Activated CD8-positive, alpha-beta memory T cell treated with anti-CD3 and anti-CD28 coated beads, Interleukin-2, amount 50 U/mL, for 48 hours (primary cell): ENCODE measurements around the gene DIAPH1.

Experiments
- DNase-seq: peaks from one replicate; pipeline ENCODE4 v3.0.0-alpha.2; 2020

The DIAPH1 gene

DNA sequence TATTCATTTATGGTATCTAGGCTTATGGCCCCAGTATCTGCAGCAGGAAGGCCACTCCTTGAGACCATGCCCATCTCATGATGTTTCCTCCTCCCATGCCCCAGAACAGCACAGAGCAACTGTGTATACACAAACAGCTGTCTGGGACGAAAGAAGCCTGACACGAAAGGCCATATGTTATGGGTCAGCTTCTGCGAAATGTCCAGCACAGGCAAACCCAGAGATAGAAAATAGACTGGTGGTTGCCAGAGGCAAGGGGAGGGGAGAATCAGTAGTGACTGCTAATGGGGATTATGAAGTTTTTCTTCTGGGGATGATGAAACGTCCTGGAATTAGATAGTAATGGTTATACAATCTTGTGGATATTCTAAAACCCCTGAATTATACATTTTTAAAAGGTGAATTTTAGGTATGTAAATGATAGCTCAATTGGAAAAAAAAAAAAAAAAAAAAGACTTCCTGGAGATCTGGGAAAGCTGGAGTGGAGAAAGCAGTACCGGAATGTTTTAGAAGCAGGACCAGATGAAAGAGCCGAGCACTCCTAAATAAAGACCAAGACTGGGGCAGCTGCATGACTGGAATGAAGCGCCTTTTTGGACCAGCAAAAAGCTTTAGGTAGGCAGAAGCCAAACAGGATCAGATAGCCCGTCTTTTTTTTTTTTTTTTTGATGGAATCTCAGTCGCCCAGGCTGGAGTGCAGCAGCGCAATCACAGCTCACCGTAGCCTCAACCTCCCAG is 100.8 kb downstream of the DIAPH1 start:
- DNase-seq = no peak

DNA sequence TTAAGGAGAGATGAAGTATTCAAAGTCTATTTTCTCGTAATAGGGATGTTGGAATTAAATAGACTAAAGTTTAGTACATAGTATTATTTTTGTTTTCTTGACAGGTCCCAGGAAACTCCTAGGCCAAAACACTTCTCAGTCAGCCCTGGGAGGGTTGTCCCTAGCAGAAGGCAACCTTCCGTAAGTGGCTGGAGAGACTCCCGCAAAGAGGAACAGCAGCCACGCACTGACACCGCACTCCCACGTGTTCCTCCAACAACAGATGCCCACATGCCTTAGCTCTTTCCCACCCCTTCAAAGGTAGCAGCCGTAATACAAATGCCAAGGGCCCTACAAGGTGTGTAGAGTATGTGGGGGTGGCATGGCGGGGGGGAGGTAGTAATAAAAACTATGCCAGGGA is 101.5 kb downstream of the DIAPH1 start:
- DNase-seq = peak; percentile 13

DNA sequence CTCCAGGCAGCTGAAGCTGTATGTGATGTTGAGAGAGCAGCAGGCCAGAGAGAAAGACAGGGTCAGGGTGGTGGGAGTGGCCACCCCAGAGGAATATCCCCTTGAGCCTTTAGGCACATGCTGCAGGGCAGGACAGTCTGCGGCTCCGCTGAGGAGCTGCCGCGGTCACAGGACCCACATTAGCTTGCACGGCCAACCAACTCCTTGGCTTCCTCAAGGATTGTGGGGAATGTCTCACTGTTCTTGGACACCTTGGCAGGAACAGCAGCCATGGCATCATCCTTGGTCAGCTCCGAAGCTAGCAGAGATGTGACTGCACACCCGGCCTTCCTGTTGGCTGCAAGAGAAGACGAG is 102.2 kb downstream of the DIAPH1 start:
- DNase-seq = peak; percentile 23

DNA sequence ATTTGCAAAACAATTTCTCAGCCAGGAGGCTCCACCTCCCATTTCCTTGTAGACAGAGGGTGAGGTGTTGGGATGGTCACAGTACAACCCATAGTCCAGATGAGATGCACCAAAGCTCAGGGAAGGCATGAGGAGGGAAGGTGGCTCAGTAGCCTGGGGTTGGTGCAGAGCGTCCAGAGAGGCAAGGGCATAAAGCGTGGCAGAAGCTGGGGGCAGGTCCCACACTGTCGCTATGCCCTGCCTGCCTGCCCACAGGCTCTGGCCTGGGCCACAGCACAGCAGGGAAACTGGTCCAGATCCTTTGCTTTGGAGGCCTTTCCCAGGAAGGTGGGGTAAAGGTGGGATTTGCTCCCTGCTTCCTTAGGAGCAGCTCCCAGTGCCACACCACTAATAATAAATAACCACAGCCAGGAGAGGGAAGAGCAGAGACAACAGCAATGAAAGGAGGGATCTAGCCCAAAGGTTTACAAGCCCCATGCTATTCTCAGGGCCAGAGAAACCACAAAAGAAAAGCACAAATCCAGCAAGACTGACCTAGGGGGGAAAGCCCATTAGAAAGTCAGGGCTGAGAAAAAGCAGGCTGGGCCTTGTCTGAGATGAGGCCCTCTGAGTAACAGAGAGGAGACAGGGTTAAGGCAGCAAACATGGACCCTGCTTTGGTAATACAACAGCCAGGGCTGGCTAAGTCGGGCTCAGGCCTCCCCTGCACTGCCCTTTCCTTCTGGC is 102.7 kb downstream of the DIAPH1 start:
- DNase-seq = no peak

- no peak for DNase-seq
Measured at GRCh38 chr5:141515141-141515540, 103.7 kb downstream of the DIAPH1 start.

- no peak for DNase-seq
Measured at GRCh38 chr5:141514330-141515133, 104.3 kb downstream of the DIAPH1 start.

- DNase-seq = peak; percentile 82
Measured at GRCh38 chr5:141513627-141514329, 105.0 kb downstream of the DIAPH1 start.

DNA sequence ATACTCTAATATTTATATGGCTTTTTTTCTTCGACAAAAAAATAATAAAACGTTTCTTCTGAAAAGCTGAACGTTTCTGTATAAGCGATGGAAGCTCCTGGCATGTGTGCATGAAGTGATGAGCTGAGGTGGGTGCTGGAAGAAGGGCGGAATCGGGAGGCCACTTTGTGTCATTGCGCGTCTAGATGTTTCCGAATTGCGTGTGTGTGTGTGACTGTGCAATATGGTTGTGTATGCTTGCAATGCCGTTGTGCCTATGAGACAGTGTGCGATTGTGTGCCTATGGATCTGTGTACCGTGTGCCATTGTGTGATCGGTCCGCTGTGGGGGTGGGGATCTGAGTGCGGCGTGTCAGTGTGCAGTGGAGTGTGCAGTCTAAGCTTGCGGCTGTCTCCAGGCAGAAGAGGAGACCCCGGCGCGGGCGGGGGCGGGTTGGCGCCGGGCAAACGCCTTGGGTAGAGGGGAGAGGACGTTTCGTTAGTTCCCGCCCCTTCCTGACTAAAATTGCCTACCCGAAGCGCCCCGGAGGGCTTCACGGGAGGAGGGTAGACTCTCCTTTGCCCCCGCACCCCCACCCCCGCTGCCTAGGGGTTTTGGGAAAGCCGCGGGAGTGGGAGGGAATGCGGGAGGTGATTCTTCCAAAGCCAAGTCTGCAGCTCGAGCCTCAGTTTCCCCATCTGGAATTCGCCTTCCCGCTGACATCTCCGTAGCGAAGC is 105.7 kb downstream of the DIAPH1 start:
- DNase-seq = peak; percentile 73

GRCh38 chr5:141512390-141512910 is 106.3 kb downstream of the DIAPH1 start:
- DNase-seq = peak; percentile 98

GRCh38 chr5:141511771-141512325 is 107.0 kb downstream of the DIAPH1 start:
- no peak for DNase-seq

DNA sequence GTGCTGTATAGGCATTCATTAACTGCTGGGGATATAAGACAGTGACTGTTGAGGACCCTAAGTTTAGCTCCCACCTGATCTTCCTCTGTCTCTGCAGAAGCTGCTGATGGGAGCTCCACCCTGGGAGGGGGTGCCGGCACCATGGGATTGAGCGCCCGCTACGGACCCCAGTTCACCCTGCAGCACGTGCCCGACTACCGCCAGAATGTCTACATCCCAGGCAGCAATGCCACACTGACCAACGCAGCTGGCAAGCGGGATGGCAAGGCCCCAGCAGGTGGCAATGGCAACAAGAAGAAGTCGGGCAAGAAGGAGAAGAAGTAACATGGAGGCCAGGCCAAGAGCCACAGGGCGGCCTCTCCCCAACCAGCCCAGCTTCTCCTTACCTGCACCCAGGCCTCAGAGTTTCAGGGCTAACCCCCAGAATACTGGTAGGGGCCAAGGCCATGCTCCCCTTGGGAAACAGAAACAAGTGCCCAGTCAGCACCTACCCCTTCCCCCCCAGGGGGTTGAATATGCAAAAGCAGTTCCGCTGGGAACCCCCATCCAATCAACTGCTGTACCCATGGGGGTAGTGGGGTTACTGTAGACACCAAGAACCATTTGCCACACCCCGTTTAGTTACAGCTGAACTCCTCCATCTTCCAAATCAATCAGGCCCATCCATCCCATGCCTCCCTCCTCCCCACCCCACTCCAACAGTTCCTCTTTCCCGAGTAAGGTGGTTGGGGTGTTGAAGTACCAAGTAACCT is 107.8 kb downstream of the DIAPH1 start:
- DNase-seq = no peak

DNA sequence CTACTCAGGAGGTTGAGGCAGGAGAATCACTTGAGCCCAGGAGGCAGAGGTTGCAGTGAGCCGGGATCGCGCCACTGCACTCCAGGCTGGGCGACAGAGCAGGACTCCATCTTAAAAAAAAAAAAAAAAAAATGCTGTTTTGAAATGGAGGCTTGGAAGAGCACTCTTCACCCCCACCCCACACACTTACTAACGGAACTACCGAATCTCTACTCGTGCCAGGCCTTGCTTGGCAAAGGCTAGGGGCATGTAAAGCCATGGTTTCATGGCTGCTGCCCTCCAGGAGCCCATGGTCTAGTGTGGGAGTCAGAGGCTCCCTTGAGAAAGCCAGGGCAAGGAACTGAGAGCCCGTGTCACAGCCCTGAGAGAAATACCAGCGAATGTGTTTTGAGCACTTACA is 108.6 kb downstream of the DIAPH1 start:
- no peak for DNase-seq

DNA sequence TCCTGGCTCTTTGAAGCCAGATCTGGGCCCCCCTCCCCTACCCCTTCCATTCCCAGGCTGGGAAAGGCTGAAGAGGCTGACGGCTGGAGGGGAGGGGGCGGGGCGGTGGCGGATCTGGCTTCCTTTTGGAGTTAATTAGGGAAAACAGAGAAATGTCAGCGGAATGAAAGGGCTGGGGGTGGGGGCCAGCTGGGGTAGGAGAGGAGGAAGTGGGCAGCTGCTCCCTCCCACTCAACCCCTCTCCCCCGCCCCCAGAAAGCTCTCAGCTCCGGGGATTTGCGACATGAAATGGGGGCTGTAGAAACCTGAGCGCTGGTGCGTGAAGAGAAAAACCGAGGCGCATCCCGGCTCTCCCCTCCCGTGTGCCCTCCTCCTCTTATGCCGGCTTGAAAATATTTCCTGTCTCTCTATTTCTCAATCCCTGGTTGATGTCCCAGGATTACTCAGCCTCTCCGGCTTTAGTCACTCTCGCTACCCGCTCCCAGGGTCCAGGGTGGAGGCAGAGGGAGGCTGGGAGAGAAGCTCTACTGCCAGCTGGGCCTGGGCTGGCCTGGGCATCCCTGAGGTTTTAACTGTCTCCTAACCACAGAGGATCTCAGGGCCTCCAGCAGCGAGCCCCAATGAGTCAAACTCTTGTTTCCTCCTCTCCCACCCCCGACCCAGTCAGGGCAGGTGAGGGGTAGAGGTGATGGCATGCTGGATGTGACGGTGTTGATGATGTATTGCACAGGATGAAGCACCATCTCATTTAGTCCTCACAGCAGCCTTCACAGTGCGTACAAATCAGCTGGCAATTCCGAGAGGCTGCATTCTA is 109.8 kb downstream of the DIAPH1 start:
- DNase-seq = no peak

- no peak for DNase-seq
Measured at GRCh38 chr5:141508440-141508797, 110.4 kb downstream of the DIAPH1 start.

GRCh38 chr5:141507387-141508091 is 111.3 kb downstream of the DIAPH1 start:
- no peak for DNase-seq

DNA sequence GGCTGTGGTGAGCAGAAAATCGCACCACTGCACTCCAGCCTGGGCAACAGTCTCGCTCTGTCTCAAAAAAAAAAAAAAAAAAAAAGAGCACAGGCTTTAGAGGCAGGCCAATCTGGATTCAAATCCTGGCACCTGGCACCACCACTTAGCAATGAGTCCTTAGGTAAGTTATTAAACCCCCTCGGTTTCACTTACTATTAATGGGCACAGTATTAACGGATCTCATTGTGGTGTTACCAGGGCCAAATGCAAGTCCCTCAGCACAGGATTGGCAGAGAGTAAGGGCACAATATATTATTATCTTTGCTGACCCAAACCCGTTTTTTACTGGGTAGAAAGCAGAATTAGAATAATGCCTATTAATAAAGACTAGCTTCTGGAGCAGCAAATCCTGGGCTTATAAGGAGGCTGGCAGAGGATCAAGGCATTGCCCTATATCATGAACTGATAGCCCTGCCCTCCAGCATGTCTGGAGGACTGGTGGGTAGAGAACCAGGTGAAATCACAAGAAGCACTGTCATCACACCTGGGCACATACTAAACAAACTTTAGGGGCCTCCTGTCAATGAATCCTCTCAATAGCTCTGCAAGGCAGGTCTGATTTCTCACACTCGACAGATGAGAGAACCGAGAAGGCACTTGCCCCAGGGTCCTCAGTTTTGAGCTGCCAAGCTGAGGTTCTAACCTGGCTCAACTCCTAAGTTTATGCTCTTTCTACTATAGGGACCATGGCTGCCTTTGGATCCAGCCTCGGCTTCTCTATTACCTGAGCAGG is 112.2 kb downstream of the DIAPH1 start:
- no peak for DNase-seq

GRCh38 chr5:141504216-141504615 is 114.6 kb downstream of the DIAPH1 start:
- DNase-seq = no peak

DNA sequence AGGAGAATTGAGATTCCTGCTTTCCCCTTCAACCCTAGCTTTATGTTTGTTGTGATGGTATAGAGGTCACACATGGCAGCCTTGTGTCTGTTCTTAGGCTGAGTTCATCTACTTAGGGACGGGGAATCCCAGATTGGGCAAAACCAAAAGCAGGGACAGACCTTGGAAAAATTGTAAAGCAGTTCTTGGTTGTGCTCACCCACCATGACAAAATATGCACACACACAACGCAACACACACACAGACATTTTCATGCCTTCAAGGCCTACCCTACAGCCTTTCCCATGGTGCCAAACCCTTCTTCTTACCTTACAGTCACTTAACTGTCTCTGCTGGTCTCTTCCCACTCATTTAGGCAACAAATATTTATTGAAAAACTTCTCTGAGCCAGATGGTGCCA is 115.1 kb downstream of the DIAPH1 start:
- no peak for DNase-seq

DNA sequence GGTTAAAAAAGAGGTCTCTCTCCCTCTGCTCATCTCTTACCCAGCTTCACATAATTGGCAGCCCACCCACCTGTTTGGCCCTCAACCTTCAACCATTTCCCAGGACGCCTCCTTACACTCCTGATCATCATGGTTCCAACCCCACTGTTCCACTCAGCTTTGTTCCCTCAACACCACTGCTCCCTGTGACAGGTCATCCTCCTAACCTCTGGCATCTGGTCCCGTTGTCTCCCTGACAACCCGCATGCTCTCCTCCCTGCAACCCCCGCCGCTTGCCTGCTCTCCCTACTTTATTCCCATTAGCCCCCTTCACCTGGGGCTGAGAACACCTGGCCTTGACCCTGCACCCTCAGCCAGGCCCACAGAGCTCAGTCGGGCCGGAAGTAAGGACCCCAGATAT is 117.0 kb downstream of the DIAPH1 start:
- DNase-seq = no peak
